Endothelial cell of umbilical vein (primary cell): Measurements from ENCODE around the gene TACC3. TPM values are rescaled to one million over a fixed set of nuclear protein-coding genes. Genes with fewer than 3 reads are reported as not detected.

ENCODE experiments used
- BruUV-seq: library from RNA; stranded (reverse); fragments of 400-500 nt; replicated peaks from 2 replicates; lab custom pipeline; 2021; lab: Mats Ljungman, UMichigan
- CTCF ChIA-PET: fragments of 300-600, 350-600 bp; sonication (Branson Sonifier 250); formaldehyde crosslinking; loops from one replicate; lab custom pipeline; 2021; ENCODE audit warnings: antibody characterized with exemption, inconsistent platforms; lab: Charles Lee
- POLR2A ChIA-PET: fragments of 300-600, 350-600 bp; sonication (Branson Sonifier 250); formaldehyde crosslinking; loops from one replicate; lab custom pipeline; 2021; ENCODE audit warnings: antibody characterized with exemption, inconsistent platforms; lab: Charles Lee
- DNase-seq: peaks from one replicate; pipeline ENCODE4 v3.0.0-alpha.2; 2011; ENCODE audit warnings: low read depth, low spot score
- FAIRE-seq: peaks from 2 replicates; lab custom pipeline; 2011; peaks lifted over from hg19 to GRCh38; lab: Jason Lieb, UNC
- H2AFZ ChIP-seq: 2 replicates; pipeline ENCODE4 v1.6.0; 2012; ENCODE audit warnings: low read depth, low read length, control low read depth, inconsistent platforms
- H3K27ac ChIP-seq: 2 replicates; pipeline ENCODE4 v1.5.1; 2011; ENCODE audit warnings: low read depth, mild to moderate bottlenecking, control low read depth, low read length, moderate library complexity; ENCODE audit not compliant: insufficient read depth
- H3K27me3 ChIP-seq, 2 experiments: 2 replicates each; pipeline versions ENCODE4 v1.6.0 to v1.6.1; 2011; ENCODE audit warnings: low read length in 2 of 2, mixed read lengths in 1 of 2; ENCODE audit not compliant: control insufficient read depth in 2 of 2, insufficient read depth in 2 of 2
- H3K36me3 ChIP-seq, 2 experiments: 2 replicates in 1 of 2; 3 replicates in 1 of 2; pipeline ENCODE4 v1.5.1; 2011; ENCODE audit warnings: low read length in 2 of 2, mild to moderate bottlenecking in 1 of 2, moderate library complexity in 1 of 2; ENCODE audit not compliant: control insufficient read depth in 2 of 2, insufficient read depth in 2 of 2; ENCODE audit errors: extremely low read depth in 1 of 2
- H3K4me1 ChIP-seq: 3 replicates; pipeline ENCODE4 v1.5.1; 2011; ENCODE audit warnings: mild to moderate bottlenecking, low read length; ENCODE audit not compliant: control insufficient read depth, insufficient read depth; ENCODE audit errors: extremely low read depth
- H3K4me2 ChIP-seq: 2 replicates; pipeline ENCODE4 v1.6.1; 2011; ENCODE audit warnings: low read length, control low read depth, mixed read lengths; ENCODE audit not compliant: insufficient read depth
- H3K4me3 ChIP-seq, 3 experiments: fragments of 200-600 bp in 1 of 3; sonication (generic), shearing (Covaris generic) in 1 of 3; replicated peaks in 1 of 3; 2 replicates each; pipeline ENCODE4 v1.5.1; 2011 to 2016; ENCODE audit warnings: control low read depth in 3 of 3, low read length in 3 of 3, mild to moderate bottlenecking in 2 of 3, inconsistent platforms in 1 of 3, low read depth in 1 of 3, moderate library complexity in 1 of 3; ENCODE audit not compliant: insufficient read depth in 1 of 3
- H3K79me2 ChIP-seq: 2 replicates; pipeline ENCODE4 v1.6.0; 2012; ENCODE audit warnings: low read length, inconsistent platforms; ENCODE audit not compliant: control insufficient read depth, insufficient read depth
- H3K9ac ChIP-seq: replicated peaks from 2 replicates; pipeline ENCODE3; 2011; ENCODE audit warnings: low read length, control low read depth; ENCODE audit not compliant: insufficient read depth; ENCODE audit errors: extremely low read depth
- H3K9me1 ChIP-seq: replicated peaks from 3 replicates; pipeline ENCODE4 v1.6.0; 2011; ENCODE audit warnings: mild to moderate bottlenecking, low read length; ENCODE audit not compliant: control insufficient read depth, insufficient read depth; ENCODE audit errors: extremely low read depth
- H3K9me3 ChIP-seq: replicated peaks from 2 replicates; pipeline ENCODE4 v1.5.1; 2012; ENCODE audit warnings: low read length, inconsistent platforms; ENCODE audit not compliant: control insufficient read depth, insufficient read depth
- H4K20me1 ChIP-seq: replicated peaks from 2 replicates; pipeline ENCODE3; 2011; ENCODE audit warnings: mild to moderate bottlenecking, low read length; ENCODE audit not compliant: control insufficient read depth, insufficient read depth; ENCODE audit errors: extremely low read depth
- CTCF ChIP-seq, 2 donors: IDR thresholded peaks; 1 replicate in 1 of 2; 2 replicates in 1 of 2; pipeline ENCODE4 v1.5.1; 2011; ENCODE audit warnings: low read length in 2 of 2, mild to moderate bottlenecking in 2 of 2, moderate library complexity in 2 of 2, control low read depth in 1 of 2, inconsistent platforms in 1 of 2, low read depth in 1 of 2; ENCODE audit not compliant: insufficient read depth in 1 of 2; ENCODE audit errors: extremely low read depth in 1 of 2
- EZH2 ChIP-seq: IDR thresholded peaks from 2 replicates; pipeline ENCODE4 v1.6.1; 2012; ENCODE audit warnings: borderline replicate concordance, low read depth, mild to moderate bottlenecking, moderate library complexity, low read length, inconsistent platforms; ENCODE audit not compliant: severe bottlenecking
- FOS ChIP-seq: IDR thresholded peaks from 2 replicates; pipeline ENCODE4 v1.6.1; 2011; ENCODE audit warnings: mild to moderate bottlenecking, low read length, moderate library complexity, borderline replicate concordance; ENCODE audit not compliant: insufficient read depth
- GATA2 ChIP-seq: IDR thresholded peaks from 2 replicates; pipeline ENCODE4 v1.7.0; 2011; ENCODE audit warnings: low read depth, mild to moderate bottlenecking, moderate library complexity, mixed read lengths, low read length; ENCODE audit not compliant: insufficient read length, insufficient read depth
- JUN ChIP-seq: IDR thresholded peaks from 2 replicates; pipeline ENCODE4 v1.6.1; 2011; ENCODE audit warnings: borderline replicate concordance, low read depth; ENCODE audit not compliant: insufficient read length, insufficient read depth
- MAX ChIP-seq: IDR thresholded peaks from 2 replicates; pipeline ENCODE4 v1.6.1; 2011; ENCODE audit not compliant: insufficient read depth, insufficient read length
- MYC ChIP-seq: IDR thresholded peaks from one replicate; pipeline ENCODE4 v1.6.1; 2011; ENCODE audit warnings: mild to moderate bottlenecking, low read depth, low read length
- POLR2A ChIP-seq: IDR thresholded peaks from 2 replicates; pipeline ENCODE4 v1.6.1; 2012; ENCODE audit warnings: low read depth, mild to moderate bottlenecking, control low read depth, low read length
- POLR2AphosphoS5 ChIP-seq: IDR thresholded peaks from 2 replicates; pipeline ENCODE4 v1.6.1; 2012; ENCODE audit warnings: low read depth, mild to moderate bottlenecking, control low read depth, low read length, moderate library complexity; ENCODE audit not compliant: insufficient read depth
- dilution Hi-C: fragments of 300-500 bp; cut with MboI; formaldehyde crosslinking; loops from one replicate; pipeline ENCODE4 v1.15.0; 2019; ENCODE audit warnings: low sequenced_read_pairs; ENCODE audit not compliant: extremely low pct_ligation_motif_present
- intact Hi-C: fragments of 100-400 bp; cut with micrococcal nuclease; formaldehyde crosslinking; loops from one replicate; pipeline ENCODE4 v1.10.0; 2022
- polyA plus RNA-seq, 4 experiments: library from polyadenylated mRNA; depleted of rRNA in 3 of 4; stranded (reverse) in 3 of 4; unstranded in 1 of 4; fragments of >200 nt; gene quantifications; 2 replicates each; pipeline versions ENCODE4 v1.2.1 to v1.2.3, GENCODE V29; 2011 to 2012; ENCODE audit warnings: missing spikeins in 1 of 4
- total RNA-seq: library from RNA; stranded (reverse); gene quantifications from 2 replicates; pipeline ENCODE4 v1.2.3, GENCODE V29; 2021

TACC3 gene
- total and polyA plus RNA-seq, 2 donors (not counting 3 experiments of a cell fraction or from before 2014, with no cell fraction given) = 54.5 to 135 TPM

GRCh38 chr4:1731180-1731579 lies 9.9 kb downstream of the TACC3 start:
- intact Hi-C loops = no loop called here
- Histone ChIP-seq H3K27ac (no peak overlapping the region), H3K27me3 (no peaks in the 10 kb centered on the region), H3K9me3 (no peaks in the 10 kb centered on the region), H3K4me2 (no peak overlapping the region), H3K9ac (no peak overlapping the region), H3K9me1 (no peaks in the 10 kb centered on the region), H3K36me3 (peaks cover 10 to 18% of the 10 kb centered on the region in 2 experiments), H2AFZ (no peak overlapping the region), H3K79me2 (peaks cover 64% of the 10 kb centered on the region), H3K4me1 (peaks cover 35% of the 10 kb centered on the region), H4K20me1 (no peaks in the 10 kb centered on the region), H3K4me3 (no peak overlapping the region)
- FAIRE-seq (no peak), DNase-seq (no peak)
- dilution Hi-C loops = no loop called here
- ChIA-PET POLR2A (no interaction called here), CTCF (interaction anchor here (12.0 kb wide), 1 partner anchor 39 kb away, joined by 347 read pairs; no protein-coding TSS in a partner anchor)
- no TSS peak for BruUV-seq
- TF ChIP-seq MYC (no peak), EZH2 (no peak), POLR2A (no peak), CTCF (IDR thresholded peaks at IDR 0.05; ENCODE audit: extremely low read depth in 1 of 2, insufficient read depth in 1 of 2, low read depth in 1 of 2, low read length in 2 of 2) (no peak), GATA2 (no peak), JUN (no peak), FOS (no peak), POLR2AphosphoS5 (no peak), MAX (no peak)
